Measurements from ENCODE around the gene TTLL10. TPM values are rescaled to one million over a fixed set of nuclear protein-coding genes. Genes with fewer than 3 reads are reported as not detected.

TTLL10 gene, protein sequence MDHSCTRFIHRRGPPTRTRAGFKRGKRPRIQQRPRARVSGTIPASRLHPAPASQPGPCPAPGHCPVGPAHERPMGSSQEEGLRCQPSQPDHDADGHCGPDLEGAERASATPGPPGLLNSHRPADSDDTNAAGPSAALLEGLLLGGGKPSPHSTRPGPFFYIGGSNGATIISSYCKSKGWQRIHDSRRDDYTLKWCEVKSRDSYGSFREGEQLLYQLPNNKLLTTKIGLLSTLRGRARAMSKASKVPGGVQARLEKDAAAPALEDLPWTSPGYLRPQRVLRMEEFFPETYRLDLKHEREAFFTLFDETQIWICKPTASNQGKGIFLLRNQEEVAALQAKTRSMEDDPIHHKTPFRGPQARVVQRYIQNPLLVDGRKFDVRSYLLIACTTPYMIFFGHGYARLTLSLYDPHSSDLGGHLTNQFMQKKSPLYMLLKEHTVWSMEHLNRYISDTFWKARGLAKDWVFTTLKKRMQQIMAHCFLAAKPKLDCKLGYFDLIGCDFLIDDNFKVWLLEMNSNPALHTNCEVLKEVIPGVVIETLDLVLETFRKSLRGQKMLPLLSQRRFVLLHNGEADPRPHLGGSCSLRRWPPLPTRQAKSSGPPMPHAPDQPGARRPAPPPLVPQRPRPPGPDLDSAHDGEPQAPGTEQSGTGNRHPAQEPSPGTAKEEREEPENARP
- 0.22 TPM for total RNA-seq
- long read RNA-seq, result 0 reads

DNA sequence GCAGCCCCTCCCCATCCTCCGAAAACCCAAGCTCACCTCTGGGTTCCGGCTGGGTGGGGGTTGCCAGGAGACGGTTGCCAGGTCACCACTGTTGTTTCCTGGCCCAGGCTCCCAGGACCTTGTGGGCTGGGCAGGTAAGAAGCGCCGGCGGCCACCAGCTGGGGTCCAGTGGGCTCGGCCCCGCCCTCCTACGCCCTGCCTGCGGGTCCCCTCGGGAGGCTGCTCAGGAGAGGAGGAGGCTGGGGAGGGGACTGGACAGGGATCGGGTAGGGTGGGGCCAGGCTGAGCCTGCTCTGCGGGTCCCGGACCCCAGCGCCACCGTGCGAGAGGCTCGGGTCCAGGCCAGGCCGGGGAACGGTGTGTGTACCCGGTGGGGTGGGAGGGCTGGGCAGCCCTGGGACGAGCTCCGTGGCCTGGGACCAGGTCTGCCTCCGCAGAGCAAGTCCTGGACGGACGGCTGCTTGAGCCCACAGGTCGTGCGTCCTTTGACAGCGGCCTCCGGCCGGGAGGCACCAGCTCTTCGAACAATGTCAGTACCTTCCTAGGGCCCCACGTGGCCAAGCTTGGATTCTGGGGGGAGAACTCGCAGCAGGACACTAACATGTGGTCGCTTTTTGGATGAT lies at the start of gene TTLL10:
TTLL10 (plus strand) TSS at position 88 of the 623 bp plus-strand sequence. CDS start 5,336 bp downstream, outside the sequence.
- peak; percentile 71 for DNase-seq (ENCODE audit: low spot score)

DNA sequence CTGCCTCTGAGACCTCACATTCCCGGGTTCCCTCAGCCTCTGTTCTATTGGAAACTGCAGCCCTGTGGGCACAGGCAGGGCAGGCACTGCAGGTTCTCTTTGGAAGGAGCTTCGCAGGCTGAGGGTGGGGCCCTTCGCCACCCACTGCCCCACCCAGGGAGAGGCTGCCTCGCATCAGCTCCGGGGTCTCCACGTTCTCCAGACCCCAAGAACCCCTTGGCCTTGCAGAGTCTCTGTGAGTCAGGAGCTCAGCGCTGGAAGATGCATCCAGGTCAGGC lies 49.2 kb upstream of the TTLL10 start:
- intact Hi-C loops (cut with DNase I), result loop anchor here (5.0 kb wide), 1 partner anchor 248 kb away; no protein-coding TSS in a partner anchor
- DNase-seq (ENCODE audit: low spot score), result no peak

More for the DNA sequence above, at the start of gene TTLL10:
- intact Hi-C loops (cut with DNase I), result no loop called here

DNA sequence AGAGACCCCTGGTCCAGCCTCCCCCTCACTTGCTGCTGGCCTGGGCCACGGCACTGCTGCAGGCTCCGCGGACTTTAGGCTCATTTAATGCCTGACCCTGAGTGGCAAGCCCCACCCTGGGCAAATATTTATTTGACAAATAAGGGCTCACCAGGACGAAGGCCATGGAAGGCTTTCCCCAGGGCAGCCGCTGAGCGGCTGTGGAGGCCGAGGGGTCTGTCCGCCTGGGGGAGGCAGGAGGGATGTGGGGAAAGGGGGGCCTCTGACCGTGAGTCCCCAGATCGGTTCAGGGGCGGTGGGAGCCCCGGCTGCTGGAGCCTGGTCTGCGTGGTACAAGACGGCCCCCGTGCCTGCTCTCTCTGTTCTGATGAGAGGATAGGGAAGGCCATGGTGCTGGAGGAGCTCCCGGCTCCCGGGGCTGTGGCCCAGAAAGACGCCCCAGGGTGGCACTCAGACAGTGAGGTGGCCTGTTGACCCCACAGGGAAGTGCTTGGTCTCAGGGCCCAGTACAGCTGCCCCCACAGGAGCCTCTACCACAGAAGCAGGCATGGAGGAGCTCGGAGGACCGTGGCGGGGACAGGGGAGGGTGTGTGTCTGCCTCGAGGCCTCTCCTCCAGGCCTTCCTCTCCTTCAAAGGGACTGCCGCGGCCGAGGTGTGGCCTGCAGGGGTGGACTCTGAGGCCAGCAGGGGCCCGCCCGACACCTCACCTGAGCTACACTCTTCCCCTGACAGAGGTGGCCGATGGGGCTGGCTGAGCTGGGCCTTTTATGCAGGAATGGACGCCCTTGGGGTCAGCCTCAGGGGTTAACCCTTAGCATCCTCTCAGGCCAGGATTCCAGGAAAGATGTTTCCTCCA lies 48.7 kb upstream of the TTLL10 start:
- no peak for DNase-seq (ENCODE audit: low spot score)
- intact Hi-C loops (cut with DNase I), result loop anchor here (5.0 kb wide), 1 partner anchor 247 kb away; no protein-coding TSS in a partner anchor

DNA sequence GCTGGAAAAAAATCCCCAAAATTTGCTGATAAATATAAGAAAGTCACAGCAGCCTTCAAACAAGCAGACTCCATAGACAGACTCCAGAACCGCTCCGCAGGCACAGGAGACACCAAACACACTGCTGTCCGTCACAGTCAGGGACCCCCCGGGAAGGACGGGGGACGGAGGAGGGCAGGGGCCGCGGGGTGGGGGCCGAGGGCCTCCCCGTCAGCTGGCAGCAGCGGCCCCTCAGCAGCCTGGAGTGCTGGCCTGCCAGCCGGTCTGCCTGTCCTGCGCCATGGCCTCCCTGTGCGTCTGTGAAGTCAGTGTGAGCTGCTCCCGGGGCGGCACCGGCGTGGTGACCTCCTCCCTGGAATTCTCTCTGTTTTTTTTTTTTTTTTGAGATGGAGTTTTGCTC lies 47.7 kb upstream of the TTLL10 start:
- no peak for DNase-seq (ENCODE audit: low spot score)
- intact Hi-C loops (cut with DNase I), result no loop called here

DNA sequence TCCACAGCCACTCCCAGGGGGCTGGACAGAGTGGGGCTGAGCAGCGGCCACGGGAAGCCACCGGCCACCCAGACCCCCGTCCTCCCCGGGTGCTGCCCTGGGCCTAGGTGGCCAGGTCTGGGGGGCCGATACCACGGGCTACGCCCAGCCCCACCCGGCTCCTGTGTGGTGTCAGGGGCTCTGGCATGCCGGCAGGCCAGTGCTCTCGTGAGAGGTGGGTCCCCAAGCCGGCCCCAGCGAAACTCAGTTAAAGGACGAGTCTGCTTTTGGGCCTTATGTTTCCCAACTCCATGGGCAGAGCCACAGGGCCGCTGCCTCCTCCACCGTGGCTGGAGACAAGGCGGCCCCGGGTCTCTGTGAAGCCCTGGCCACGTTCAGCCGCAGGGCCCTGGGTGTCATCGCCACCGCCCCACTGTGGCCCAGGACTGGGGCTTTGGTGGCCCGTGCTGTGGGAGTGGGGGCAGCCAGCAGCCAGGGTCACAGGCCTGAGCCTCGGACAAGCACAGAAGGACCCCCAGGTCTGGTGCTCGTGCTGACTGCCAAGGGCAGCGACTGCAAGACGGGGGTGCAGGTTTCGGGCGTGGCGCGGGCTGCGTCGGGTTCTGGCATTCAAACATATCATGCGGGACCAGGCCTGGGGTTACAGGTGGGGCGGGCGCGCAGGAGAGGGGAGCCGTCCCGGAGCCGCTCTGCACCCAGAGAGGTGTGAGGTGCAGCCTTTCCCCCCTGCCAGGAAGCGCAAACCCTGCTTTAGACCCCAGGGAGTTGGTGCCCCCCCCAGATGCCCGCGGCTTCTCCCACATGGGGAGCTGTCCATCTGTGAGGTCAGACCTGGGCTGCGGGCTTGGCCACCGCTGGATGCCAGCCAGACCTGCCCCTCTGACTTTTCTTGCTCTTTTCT lies 45.9 kb upstream of the TTLL10 start:
- intact Hi-C loops (cut with DNase I), result no loop called here
- DNase-seq (ENCODE audit: low spot score), result no peak

DNA sequence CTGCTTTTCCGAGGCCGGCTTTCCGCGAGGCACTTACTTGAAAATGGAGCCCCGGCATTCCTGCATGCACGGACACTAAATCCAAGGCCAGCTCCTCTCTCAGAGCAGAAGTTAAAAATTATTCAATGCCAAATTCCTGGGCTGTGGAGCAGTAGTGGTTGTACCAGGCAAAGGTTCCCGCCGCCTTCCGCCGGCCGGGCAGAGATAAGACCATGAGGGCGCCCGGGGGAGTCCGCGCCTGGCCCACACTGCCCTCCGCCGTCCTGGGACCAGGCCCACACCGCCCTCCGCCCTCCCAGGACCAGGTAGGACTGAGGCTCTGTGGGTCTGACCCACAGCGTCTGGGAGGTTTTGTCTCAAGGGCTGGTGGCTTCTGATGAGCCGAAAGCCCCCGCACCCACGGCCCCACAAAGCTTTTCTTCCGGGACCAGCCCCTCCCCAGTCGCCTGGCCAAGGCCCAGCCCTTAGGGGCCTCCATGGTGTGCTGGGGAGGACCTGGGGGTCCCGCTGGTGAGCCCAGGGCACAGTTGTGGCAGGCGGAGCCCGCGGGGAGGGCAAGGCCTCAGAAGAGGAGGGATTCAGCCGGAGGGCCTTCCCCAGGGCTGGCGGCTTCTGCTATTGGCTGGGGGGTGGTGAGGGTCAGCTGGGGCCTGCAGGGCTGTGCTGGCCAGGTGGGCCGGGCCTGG lies 45.1 kb upstream of the TTLL10 start:
- no peak for DNase-seq (ENCODE audit: low spot score)
- intact Hi-C loops (cut with DNase I), result no loop called here

DNA sequence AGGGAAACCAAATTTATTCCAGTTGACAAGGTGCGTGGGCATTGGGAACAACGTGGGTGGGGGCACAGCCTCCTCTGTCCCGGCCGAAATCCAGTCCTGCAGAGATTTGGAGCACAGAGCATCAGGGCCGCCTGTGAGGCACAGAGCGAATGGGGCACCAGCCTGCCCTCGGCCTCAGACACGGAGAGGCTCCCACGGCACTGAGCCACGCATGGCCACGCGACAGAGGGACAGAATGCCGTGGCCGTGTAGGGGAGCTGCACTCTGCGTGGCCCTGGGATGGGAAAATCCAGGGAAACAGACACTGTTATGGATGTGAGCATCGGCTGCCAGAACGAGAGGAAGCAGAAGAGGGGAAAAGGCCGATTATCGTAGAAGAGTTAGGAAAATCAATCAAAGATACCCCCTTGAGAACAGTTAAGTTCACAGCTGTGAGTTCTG lies 44.3 kb upstream of the TTLL10 start:
- intact Hi-C loops (cut with DNase I), result no loop called here
- no peak for DNase-seq (ENCODE audit: low spot score)

DNA sequence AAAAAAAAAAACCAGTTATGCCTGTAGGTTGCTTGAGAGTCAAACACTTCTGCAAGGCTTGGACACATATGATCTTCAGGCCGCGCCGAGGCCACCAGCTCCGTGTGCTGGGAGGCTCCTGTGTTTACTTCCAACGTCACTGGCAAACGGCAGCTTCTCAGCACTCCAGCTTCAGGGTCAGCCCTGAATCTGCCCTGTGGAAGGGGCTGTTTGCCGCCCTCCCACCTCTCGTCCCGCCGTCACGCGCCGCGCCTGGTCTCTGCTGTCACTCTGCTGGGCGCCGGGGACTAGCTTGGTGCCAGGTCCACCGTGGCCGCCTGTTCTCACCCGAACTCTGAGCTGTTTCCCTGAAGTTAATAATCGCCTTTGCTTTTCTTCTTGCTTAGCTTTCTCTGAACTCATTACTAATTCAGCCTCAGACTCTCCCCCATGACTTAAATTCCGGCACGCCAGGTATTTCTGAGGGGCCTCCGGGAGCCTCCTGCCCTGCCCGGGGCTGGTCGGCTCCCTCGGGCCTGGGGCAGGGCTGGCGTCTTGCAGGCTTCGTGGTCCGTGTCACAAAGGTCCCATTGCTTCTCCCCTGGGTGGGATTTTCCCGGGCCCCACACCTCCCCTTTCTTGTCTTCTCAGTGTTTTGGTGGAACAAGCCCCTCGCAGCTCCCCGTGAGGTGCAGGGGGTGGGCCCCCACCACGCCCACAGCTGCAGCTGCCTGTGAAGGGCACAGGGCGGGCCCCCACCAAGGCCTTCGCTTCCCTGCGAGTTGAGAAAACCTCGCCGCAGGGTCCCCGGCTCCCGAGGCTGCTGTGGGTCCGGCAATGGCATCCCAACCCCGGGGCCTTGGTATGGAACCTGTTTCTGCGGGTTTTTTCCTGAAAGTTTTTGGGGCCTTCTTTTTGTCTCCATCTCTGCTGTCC lies 43.2 kb upstream of the TTLL10 start:
- no peak for DNase-seq (ENCODE audit: low spot score)
- intact Hi-C loops (cut with DNase I), result loop anchor here (5.0 kb wide), 1 partner anchor 77 kb away; the partner anchor contains the start of gene TNFRSF18

DNA sequence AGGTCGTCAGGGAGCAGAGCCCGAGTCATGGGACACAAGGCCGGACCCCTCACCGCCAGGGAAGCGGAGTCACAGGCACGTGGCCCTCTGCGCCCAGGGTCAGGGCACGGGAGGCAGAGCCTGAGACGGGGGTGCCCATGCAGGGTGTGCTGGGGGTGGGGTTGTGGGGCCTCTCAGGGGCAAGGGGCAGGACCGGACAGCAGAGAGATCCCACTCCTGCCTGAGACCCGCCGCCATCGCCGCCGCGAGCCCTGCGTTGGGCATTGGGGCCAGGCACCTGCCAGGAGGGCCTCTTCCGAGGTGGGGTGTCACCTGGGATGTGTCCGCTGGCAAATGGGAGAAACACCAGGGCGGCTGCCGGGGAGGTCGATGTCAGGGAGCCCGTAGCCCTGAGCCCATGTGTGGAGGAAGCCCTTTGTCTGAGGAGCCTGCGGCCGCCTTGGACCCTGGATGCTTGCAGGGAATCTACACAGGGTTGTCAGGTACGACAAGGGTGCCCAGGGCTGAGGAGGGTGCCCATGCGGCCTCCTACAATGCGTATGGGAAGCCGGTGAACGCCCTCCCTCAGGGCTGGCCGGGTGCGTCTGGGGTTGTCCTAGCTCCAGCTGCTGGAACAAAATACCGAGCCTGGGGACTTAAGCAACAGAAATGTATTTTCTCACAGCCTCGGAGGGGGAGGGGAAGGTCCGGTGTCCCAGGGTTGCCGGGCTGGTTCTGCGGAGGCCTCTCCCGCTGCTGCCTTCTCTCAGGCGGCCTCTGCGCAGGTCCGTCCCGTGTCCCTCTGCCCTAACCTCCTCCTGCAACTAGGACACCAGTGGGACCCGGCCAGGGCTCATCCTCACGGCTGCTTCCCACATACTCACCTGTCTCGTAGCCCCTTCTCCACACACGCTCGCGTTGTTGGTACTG lies 41.4 kb upstream of the TTLL10 start:
- DNase-seq (ENCODE audit: low spot score), result no peak
- intact Hi-C loops (cut with DNase I), result loop anchor here (5.0 kb wide), 1 partner anchor 75 kb away; the partner anchor contains the start of gene TNFRSF18

DNA sequence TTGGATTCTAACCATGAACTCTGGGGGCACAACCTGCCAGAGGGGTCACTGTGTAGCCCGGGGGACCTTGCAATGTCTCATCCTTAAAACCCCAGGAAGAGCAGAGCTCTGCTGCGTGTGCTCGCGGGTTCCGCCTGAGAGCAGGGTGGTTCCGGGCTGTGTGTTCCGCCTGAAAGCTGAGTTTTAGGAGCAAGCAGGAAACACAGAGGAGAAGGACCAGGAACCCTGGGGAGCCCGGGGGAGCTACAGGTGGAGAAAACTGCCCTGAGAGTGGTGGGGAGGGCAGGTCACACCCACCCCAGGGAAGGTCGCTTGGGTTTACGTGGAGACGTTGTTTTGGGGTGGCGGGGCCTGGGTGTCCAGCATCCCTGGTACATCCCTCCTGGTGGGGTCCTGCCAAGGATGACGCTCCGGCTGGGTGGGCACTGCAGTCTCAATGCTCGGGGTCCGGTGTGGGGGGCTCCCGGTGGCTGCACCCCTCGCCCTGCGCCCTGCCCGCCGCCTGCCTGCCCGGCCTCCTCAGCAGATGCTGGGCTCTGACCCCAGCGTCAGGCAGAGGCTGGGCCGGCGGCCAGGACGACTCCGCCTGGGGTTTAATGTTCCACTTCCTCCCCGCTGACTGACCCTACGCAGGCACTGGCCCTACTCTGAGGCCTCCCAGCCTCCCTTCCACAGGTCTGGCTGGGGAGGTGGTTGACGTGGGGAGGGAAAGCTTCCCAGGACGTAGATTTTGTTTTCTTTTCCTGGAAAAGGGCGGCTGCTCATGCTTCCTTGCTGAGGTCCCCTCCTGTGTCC lies 40.5 kb upstream of the TTLL10 start:
- intact Hi-C loops (cut with DNase I), result loop anchor here (5.0 kb wide), 1 partner anchor 74 kb away; the partner anchor contains the start of gene TNFRSF18
- DNase-seq (ENCODE audit: low spot score), result no peak

DNA sequence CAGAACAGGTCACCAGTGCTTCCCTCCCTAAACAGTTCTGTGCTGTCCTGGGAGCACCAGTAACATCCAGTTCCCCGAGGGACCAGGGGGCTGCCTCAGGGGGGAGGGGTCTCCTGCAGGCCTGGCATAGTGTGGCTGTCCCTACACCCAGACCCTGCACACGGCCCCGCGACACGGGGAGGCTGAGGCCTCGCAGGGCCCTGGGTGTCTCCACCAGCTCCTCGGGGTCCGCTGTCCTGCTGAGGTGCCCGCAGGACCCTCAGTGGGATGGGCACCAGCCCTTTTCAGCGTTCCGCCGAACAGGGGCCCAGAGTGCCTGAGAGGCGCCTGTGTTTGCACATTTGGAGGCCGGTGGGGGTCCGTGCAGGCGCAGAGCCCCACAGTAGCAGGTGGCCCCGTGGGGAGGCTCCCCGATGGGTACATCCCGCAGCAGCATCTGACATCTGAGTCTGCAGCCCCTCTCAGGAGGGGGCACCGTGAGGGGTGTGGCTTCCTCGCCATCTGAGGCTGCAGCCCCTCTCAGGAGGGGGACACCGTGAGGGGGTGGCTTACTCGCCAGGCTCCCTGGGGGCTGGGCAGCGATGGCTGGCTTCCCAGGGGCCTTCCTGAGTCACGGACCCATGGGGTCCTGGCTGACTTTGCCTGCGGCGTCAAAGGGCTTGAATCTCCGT lies 39.2 kb upstream of the TTLL10 start:
- intact Hi-C loops (cut with DNase I), result loop anchor here (5.0 kb wide), 1 partner anchor 73 kb away; the partner anchor contains the start of gene TNFRSF18
- DNase-seq (ENCODE audit: low spot score), result no peak

DNA sequence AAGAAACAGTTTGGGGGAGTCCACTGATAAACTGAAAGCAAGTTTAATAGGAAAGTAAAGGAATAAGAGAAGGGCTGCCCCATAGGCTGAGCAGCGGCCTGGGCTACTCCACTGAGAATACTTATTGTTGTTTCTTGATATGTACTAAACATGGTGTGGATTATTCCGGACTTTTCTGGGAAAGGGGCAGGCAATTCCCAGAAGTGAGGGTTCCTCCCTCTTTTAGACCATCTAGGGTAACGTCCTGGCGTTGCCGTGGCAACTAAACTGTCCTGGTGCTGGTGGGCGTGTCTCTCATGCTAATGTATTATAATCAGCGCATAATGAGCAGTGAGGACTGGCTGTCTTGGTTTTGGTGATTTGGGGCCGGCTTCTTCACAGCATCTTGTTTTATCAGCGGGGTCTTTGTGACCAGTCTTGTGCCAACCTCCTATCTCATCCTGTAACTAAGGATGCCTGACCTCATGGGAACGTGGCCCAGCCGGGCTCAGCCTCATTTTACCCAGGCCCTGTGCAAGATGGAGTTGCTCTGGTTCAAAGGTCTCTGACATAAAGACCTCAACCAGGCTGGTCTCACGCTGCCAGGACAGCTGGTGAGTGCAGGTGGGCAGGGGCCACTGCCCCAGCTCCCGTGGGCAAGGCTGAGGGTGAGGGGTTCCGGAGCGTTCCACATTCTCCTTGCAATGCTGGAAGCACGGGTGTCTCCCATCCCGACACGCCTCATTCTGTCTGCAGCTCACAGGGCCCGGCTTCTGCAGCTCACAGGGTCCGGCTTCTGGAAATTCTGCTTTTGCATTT lies 38.1 kb upstream of the TTLL10 start:
- no peak for DNase-seq (ENCODE audit: low spot score)
- intact Hi-C loops (cut with DNase I), result no loop called here

DNA sequence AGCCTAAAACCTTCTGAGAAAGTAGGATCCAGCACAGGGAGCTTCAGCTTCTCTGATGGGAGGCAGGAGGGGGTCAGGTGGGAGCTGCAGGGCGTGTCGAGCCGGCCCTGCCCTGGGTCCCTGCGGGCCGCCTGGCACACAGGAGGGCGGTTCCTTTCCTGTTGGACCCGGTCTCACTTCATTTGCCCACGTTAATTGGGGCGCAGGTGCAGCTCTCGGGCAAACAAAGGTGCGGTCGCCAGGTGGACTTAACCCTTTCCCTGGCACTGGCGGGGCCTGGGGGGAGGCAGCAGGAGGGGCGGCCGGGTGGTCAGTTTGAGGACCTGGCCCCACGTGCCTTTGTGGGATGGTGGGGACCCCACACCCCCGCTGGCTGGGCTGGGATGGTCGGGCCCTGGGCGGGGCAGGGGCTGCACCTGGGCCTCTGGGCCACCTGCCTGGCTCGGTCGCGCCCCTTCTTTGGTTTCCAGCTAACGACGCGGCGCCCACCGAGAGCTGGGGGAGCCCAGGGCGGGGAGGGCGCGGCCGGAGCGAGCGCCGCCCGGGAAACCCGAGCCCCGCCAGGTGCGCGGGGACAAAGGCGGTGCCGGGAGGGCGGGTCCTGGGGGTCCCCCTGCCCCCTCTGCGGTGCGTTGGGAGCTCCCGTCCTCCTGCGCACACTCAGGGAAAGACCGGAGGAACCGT lies 37.0 kb upstream of the TTLL10 start:
- intact Hi-C loops (cut with DNase I), result no loop called here
- DNase-seq (ENCODE audit: low spot score), result no peak
